Spinal cord (tissue), 10 donors: Measurements from ENCODE around the gene ACTN1. TPM values are rescaled to one million over a fixed set of nuclear protein-coding genes. Genes with fewer than 3 reads are reported as not detected.

ENCODE experiments used
- DNase-seq, 6 donors: peaks; one replicate each; pipeline versions ENCODE4 v3.0.0 to v3.0.0-alpha.2; 2013 to 2015; ENCODE audit warnings: low spot score in 6 of 6, low read depth in 4 of 6
- H3K27ac ChIP-seq: one replicate; pipeline ENCODE4 v1.5.1; 2013; ENCODE audit warnings: low read depth, low read length, control low read depth
- H3K27me3 ChIP-seq: one replicate; pipeline ENCODE4 v1.6.1; 2013; ENCODE audit warnings: low read length; ENCODE audit not compliant: control insufficient read depth, insufficient read depth
- H3K36me3 ChIP-seq: one replicate; pipeline ENCODE4 v1.6.1; 2013; ENCODE audit warnings: low read length; ENCODE audit not compliant: control insufficient read depth, insufficient read depth
- H3K4me1 ChIP-seq: one replicate; pipeline ENCODE4 v1.6.1; 2013; ENCODE audit warnings: low read length; ENCODE audit not compliant: control insufficient read depth, insufficient read depth
- H3K4me3 ChIP-seq: one replicate; pipeline ENCODE4 v1.5.1; 2013; ENCODE audit warnings: low read depth, low read length, control low read depth
- H3K9me3 ChIP-seq: one replicate; pipeline ENCODE4 v1.6.1; 2013; ENCODE audit warnings: low read length; ENCODE audit not compliant: control insufficient read depth, insufficient read depth
- WGBS: methylation state at CpG from one replicate; pipeline ENCODE4 v1.1.5; 2013; ENCODE audit warnings: missing lambda C conversion rate; ENCODE audit not compliant: insufficient coverage; 5-methylcytosine and 5-hydroxymethylcytosine counted together
- polyA plus RNA-seq, 2 donors: library from polyadenylated mRNA; unstranded; fragments of 120-200 nt; gene quantifications; one replicate each; pipeline ENCODE4 v1.2.1, GENCODE V29; 2013; ENCODE audit not compliant: insufficient read length in 2 of 2
- total RNA-seq, 2 donors: library from RNA; depleted of rRNA in 1 of 2; stranded (reverse); fragments of 120-200 nt in 1 of 2; fragments of >200 nt in 1 of 2; gene quantifications; one replicate each; pipeline versions ENCODE4 v1.2.3 to v1.2.4, GENCODE V29; 2013 to 2014
- donor health status: healthy.

Gene ACTN1
- total and polyA plus RNA-seq, 4 donors = 41.6 to 49.4 (median 46.2) TPM

DNA sequence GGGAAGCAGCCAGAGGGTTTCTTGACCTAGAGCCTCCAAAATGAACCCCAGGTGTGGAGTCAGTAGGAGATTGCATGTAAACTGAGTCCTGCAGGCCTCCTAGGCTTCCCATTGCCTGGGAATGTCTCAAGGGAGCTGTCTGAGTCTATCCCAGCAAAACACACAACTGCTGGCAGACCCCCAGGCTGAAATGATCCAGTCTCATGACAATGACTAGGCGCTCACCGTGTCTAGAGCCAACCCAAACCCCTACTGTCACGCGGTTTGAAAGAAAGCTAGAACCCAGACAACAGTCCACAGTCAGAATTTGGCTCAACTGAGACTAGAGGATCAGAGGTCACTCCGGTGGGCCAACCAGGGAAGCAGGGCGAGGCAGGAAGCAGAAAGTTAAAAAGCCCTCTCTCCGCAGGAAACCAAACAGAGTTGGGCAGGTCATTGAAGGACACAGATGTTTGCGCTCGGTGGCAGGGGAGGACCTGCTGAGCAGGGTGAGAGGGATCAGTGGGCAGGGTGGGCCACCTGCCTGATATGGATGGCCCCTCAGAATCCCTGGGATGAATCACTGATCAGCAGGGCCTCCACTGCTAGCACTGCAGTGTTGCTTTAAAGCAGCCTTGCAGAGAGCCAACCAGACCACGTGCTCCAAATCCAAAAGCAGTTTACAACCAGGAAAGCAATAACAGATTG, 23.8 kb downstream of the ACTN1 start:
- Histone ChIP-seq H3K36me3 (peaks cover 3% of the 10 kb centered on the region), H3K27ac (peak overlapping the region; percentile 50), H3K4me3 (no peak overlapping the region), H3K9me3 (no peaks in the 10 kb centered on the region), H3K4me1 (peaks cover 36% of the 10 kb centered on the region), H3K27me3 (no peaks in the 10 kb centered on the region)
- 80% methylated on average over 8 of the region's 10 CpGs for WGBS
- peak in 1 of 6 donors; percentile 39 for DNase-seq

DNA sequence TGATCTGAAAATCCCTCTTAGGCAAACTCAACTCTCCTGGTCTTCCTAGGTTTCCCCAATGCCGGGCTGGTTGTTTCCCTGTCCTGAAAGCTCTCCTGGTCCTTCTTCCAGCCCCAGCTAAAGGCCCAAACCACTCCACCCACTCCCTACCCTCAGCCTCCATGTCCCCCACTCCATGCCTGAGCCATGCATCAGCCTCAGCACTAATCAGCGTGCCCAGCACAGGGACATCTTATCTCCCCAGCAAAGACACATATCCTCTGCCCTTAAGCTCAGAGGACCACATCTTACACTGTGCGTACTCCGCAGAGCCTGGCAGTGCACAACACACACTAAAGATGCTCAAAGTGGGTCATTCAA, 25.9 kb downstream of the ACTN1 start:
- Histone ChIP-seq H3K4me1 (peaks cover 46% of the 10 kb centered on the region), H3K36me3 (peaks cover 3% of the 10 kb centered on the region), H3K4me3 (no peak overlapping the region), H3K9me3 (no peaks in the 10 kb centered on the region), H3K27ac (no peak overlapping the region), H3K27me3 (no peaks in the 10 kb centered on the region)
- no peak for DNase-seq
- 82% methylated on average over 4 of the region's 4 CpGs for WGBS

DNA sequence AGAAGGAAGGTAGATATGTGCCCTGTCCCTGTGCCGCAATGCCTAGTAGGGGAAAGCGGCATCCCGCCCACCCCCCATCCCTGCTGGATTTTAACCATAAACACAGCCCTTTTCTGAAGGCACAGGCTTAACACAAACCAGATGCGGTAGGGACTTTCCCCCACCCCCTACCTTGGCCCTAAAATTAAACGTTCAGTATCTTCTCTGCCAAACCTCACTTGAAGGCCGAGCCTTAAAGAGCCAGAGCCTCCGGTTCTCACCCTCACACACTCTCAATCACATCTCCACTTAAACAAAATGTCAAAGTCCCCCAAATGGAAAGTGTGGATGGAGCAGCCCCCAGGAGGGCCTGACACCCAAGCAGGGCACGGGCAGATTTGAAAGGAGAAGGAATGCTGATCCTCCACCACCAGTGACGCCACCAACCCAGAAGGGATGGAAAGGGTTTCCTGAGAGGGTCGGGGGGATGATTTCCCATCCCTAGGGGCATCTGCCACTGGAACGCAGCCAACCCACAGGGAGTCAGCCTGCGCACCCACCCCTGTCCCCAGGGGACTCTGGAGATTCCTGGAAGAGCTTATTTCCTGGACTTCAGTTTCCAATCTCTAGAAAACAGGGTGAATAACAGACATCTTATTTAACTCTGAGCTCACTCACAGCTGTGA, 26.4 kb downstream of the ACTN1 start:
- Histone ChIP-seq H3K36me3 (peaks cover 3% of the 10 kb centered on the region), H3K27me3 (no peaks in the 10 kb centered on the region), H3K27ac (peak overlapping the region; percentile 43), H3K4me3 (no peak overlapping the region), H3K4me1 (peaks cover 51% of the 10 kb centered on the region), H3K9me3 (no peaks in the 10 kb centered on the region)
- 51% methylated on average over 7 of the region's 12 CpGs for WGBS
- DNase-seq = peak in 1 of 6 donors; percentile 42

DNA sequence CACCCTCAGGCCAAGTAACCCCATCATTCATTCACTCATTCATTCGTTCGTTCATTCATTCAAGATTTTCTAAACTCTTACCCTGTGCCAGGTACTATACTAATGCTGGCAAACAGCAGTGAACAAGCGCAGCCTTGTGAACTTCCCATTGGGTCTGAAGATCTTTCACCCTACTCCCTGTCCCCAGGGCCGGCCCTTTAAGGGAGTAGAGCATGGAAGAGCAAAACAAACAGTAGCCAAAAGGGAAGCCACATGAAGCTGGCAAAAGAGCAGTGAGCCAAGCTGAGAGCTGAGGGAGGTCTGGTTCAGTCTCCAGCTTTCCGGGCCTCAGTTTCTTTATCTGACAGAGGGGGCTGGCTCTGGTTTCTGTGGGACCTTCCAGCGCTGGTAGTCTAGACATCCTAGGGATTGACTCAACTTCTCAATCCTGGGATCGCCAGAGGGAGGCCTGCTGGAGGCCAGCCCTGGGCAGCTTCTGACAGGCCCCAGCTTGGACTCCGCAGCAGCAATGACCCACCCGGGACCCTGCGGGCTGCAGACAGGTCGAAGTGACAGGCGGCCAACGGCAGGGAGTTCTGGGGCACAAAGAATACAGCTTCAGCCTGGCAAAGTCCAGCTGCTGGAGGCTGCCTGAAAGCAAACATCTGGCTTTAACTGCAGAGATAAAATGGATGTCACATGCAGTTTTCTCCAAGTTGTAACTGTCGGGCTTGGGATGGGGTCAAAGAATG, 27.1 kb downstream of the ACTN1 start:
- no peak overlapping the region for H3K4me3 ChIP-seq
- H3K4me1 ChIP-seq = peaks cover 55% of the 10 kb centered on the region
- no peaks in the 10 kb centered on the region for H3K9me3 ChIP-seq
- no peak for DNase-seq
- H3K27me3 ChIP-seq = no peaks in the 10 kb centered on the region
- H3K27ac ChIP-seq = peak overlapping the region; percentile 43
- H3K36me3 ChIP-seq = peaks cover 3% of the 10 kb centered on the region
- 75% methylated on average over 11 of the region's 14 CpGs for WGBS

DNA sequence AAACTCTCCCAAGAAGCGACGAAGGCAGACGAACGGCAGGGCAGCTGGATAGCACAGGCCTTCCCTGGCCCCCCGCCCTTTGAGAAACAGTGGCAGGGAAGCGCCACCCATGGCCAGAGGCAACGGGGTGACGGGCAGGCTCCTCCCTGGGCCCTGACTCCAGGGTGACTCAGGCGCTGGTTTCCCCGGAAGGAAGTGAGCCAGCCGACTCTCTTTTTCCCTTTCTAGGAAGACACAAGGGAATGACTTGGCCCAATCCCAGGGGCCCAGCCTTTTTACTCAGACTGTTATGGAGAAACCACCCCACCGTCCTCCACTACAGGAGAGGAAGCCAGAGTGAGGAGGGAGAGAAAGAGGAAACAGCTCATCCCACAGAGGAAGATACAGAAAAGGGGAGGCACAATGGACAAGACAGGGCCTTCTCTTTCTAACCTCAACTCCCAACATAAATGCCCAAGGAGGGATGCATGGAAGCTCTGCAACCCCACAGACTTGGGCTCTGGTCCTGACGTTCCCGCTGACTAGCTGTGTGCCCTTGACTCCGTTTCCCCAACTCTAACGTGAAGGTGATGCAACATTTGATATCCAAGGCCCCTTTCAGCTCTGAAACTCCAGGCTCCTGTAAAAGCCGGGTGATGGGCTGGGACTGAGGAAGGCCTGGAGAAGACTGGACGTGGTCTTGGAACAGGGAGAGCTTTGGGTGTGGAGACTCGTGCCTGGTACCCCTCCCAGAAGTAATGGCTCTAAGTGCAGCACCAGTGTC, 27.9 kb downstream of the ACTN1 start:
- Histone ChIP-seq H3K4me3 (no peak overlapping the region), H3K27ac (no peak overlapping the region), H3K9me3 (no peaks in the 10 kb centered on the region), H3K36me3 (peaks cover 3% of the 10 kb centered on the region), H3K27me3 (no peaks in the 10 kb centered on the region), H3K4me1 (peaks cover 55% of the 10 kb centered on the region)
- DNase-seq = peak in 1 of 6 donors; percentile 53
- 83% methylated on average over 11 of the region's 19 CpGs for WGBS

DNA sequence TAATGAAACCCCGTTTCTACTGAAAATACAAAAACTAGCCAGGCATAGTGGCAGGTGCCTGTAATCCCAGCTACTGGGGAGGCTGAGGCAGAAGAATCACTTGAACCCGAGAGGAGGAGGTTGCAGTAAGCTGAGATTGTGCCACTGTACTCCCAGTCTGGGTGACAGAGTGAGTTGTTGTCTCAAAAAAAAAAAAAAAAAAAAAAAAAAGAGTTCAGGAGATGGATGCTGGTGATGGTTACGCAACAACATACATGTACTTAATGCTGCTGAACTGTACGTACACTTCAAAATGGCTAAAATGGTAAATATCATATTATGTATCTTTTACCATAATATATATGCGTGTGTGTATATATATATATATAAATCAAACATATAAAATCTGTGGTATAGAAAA, 29.0 kb downstream of the ACTN1 start:
- peaks cover 3% of the 10 kb centered on the region for H3K36me3 ChIP-seq
- no peak overlapping the region for H3K4me3 ChIP-seq
- DNase-seq = no peak
- no peaks in the 10 kb centered on the region for H3K9me3 ChIP-seq
- no peak overlapping the region for H3K27ac ChIP-seq
- H3K4me1 ChIP-seq = peaks cover 44% of the 10 kb centered on the region
- H3K27me3 ChIP-seq = no peaks in the 10 kb centered on the region
- WGBS = 83% methylated on average over 1 of the region's 5 CpGs

DNA sequence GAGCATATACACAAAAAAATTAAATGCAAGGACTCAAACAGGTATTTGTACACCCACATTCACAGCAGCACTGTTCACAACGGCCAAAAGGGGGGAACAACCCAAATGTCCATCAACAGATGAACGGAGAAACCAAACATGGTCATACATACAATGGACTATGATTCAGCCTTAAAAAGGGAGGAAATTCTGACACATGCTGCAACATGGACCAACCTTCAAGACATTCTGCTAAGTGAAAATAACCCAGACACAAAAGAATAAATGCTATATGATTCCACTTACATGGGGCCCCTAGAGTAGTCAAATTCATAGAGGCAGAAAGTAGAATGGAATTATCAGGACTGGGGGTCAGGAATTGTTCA, 29.5 kb downstream of the ACTN1 start:
- peaks cover 45% of the 10 kb centered on the region for H3K4me1 ChIP-seq
- H3K27ac ChIP-seq = peak overlapping the region; percentile 16
- H3K9me3 ChIP-seq = no peaks in the 10 kb centered on the region
- DNase-seq = no peak
- no peak overlapping the region for H3K4me3 ChIP-seq
- H3K36me3 ChIP-seq = peaks cover 3% of the 10 kb centered on the region
- no peaks in the 10 kb centered on the region for H3K27me3 ChIP-seq
- WGBS = 88% methylated on average over 1 of the region's 2 CpGs

DNA sequence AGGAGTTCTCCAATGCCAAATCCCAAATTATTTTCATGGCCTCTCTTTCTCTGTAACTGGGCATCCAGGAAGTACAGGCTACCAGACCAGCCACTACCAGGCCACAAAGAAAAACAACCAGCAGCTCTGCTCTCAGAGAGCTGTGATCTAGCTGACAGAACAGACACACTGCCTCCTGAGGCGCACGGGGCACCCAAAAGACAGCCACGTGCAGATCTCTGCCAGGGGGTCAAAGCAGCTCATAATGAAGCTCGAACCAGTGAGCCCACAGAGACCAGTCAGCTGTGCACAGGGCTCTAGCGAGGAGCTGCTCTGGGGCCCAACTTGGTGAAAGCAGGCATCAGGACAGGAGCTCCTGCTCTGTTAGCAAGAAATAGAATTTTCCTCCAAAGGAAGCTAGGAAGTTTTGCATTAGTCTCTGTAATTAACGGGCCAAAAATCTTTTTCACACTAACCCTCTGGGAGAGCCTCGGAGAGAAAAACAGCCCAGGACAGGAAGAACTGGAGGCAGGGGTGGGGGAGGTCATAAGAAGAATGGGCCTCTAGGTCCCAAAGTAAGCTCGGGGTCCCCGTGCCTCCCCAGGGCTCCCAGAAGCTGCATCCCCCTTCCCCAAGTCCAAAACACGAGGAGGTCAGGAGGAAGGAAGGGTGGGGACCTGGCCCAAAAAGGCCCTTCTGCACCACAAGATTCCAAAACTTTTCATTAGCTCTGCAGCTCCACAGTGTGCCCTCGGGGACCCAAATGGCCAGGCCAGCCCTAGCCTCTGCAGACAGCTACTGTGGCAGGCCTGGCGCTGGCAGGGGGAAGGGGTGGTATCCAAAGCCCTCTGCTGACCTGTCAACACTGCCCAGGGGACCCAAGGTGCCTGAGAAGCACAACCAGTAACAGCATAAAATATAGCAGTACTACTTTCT, 30.2 kb downstream of the ACTN1 start:
- 72% methylated on average over 10 of the region's 12 CpGs for WGBS
- Histone ChIP-seq H3K27ac (peak overlapping the region; percentile 16), H3K9me3 (no peaks in the 10 kb centered on the region), H3K4me3 (no peak overlapping the region), H3K4me1 (peaks cover 52% of the 10 kb centered on the region), H3K36me3 (peaks cover 3% of the 10 kb centered on the region), H3K27me3 (no peaks in the 10 kb centered on the region)
- DNase-seq = no peak

DNA sequence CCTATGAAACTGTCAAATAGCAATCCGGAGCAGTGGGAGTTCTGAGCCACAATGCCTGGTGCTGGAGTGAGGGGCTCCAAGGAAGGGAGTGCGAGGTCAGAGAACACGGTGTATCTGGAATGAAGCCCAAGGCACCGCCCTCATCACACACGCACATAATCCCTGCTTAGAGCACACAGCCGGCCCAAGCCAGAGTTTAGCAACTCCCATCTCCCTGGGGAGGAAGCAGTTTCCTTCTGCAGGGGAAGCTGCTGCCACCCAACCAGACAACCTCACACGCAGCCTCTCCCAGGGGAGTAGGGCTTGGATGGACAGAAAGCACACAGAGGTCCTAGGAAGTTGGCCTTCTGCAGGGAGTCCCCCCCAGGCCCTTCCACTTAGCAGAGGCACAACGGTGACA, 31.3 kb downstream of the ACTN1 start:
- no peak for DNase-seq
- Histone ChIP-seq H3K36me3 (peaks cover 3% of the 10 kb centered on the region), H3K4me3 (no peak overlapping the region), H3K27me3 (no peaks in the 10 kb centered on the region), H3K4me1 (peaks cover 57% of the 10 kb centered on the region), H3K27ac (no peak overlapping the region), H3K9me3 (no peaks in the 10 kb centered on the region)
- WGBS = 92% methylated on average over 2 of the region's 8 CpGs
